Posterior vena cava (tissue), 2 donors: ENCODE data around the gene SUN2. TPM values are rescaled to one million over a fixed set of nuclear protein-coding genes. Genes with fewer than 3 reads are reported as not detected.
A peak's percentile ranks its signal among the peaks of the same experiment; 100 is the strongest.

Source experiments
- DNase-seq: peaks from one replicate; pipeline ENCODE4 v3.0.0-alpha.2; 2020; ENCODE audit warnings: low spot score
- intact Hi-C, 2 donors: fragments of 100-400 bp; cut with DNase I; formaldehyde crosslinking; loops; one replicate each; pipeline versions ENCODE4 v1.14.1 to v1.14.2; 2022 to 2023
- total RNA-seq, 2 donors: library from RNA; stranded (reverse); fragmentation: NEBNext Ultra II Directional; extraction: Animal tissue kit (Norgen Biotek cat#: 25700); gene quantifications; one replicate each; pipeline ENCODE4 v1.2.1, GENCODE V29; 2021
- donor health status: DM: yes; HTN: yes; CAD: no.
- donor health status: DM: yes; HTN: yes; CAD: no.

The SUN2 gene
- total RNA-seq, 2 donors from 2014 or later = 229 to 246 TPM

GRCh38 chr22:38758276-38758945 lies 2.6 kb upstream of the SUN2 start:
- intact Hi-C loops = no loop called here

GRCh38 chr22:38757464-38757757 lies 1.6 kb upstream of the SUN2 start:
- intact Hi-C loops = no loop called here
- no peak for DNase-seq

More at GRCh38 chr22:38758276-38758945, 2.6 kb upstream of the SUN2 start:
- no peak for DNase-seq

GRCh38 chr22:38756711-38757463 lies 1.1 kb upstream of the SUN2 start:
- DNase-seq = no peak

GRCh38 chr22:38755155-38755910 lies 465 bp downstream of the SUN2 start:
- intact Hi-C loops = no loop called here
- DNase-seq = peak; percentile 99

More at GRCh38 chr22:38756711-38757463, 1.1 kb upstream of the SUN2 start:
- intact Hi-C loops = no loop called here

GRCh38 chr22:38754751-38755154 lies 1.0 kb downstream of the SUN2 start:
- intact Hi-C loops = no loop called here
- DNase-seq = no peak

- intact Hi-C loops = no loop called here
These were observed 1.6 kb downstream of the SUN2 start for GRCh38 chr22:38753948-38754750.

GRCh38 chr22:38751422-38752346 lies 4.1 kb downstream of the SUN2 start:
- intact Hi-C loops = no loop called here
- peak; percentile 88 for DNase-seq

More at GRCh38 chr22:38753948-38754750, 1.6 kb downstream of the SUN2 start:
- peak; percentile 91 for DNase-seq

- DNase-seq = no peak
- intact Hi-C loops = no loop called here
These were observed 4.8 kb downstream of the SUN2 start for GRCh38 chr22:38751066-38751421.

- intact Hi-C loops = no loop called here
- DNase-seq = no peak
These were observed 5.2 kb downstream of the SUN2 start for GRCh38 chr22:38750638-38751037.

- intact Hi-C loops = no loop called here
- no peak for DNase-seq
These were observed 5.7 kb downstream of the SUN2 start for GRCh38 chr22:38750104-38750503.

- intact Hi-C loops = loop anchor here in 1 of 2 donors (1.0 kb wide), 1 partner anchor 31 kb away; no protein-coding TSS in a partner anchor
- DNase-seq = no peak
These were observed 7.2 kb downstream of the SUN2 start for GRCh38 chr22:38748487-38749136.

GRCh38 chr22:38745676-38746460 lies 9.9 kb downstream of the SUN2 start:
- intact Hi-C loops = no loop called here
- DNase-seq = no peak

- intact Hi-C loops = no loop called here
- no peak for DNase-seq
These were observed 10.8 kb downstream of the SUN2 start for GRCh38 chr22:38744981-38745380.

- DNase-seq = no peak
- intact Hi-C loops = no loop called here
These were observed 13.4 kb downstream of the SUN2 start for GRCh38 chr22:38742176-38742942.

- no peak for DNase-seq
- intact Hi-C loops = no loop called here
These were observed 14.2 kb downstream of the SUN2 start for GRCh38 chr22:38741576-38741975.

- intact Hi-C loops = no loop called here
- DNase-seq = no peak
These were observed 14.6 kb downstream of the SUN2 start for GRCh38 chr22:38741166-38741565.

- intact Hi-C loops = no loop called here
These were observed 15.0 kb downstream of the SUN2 start for GRCh38 chr22:38740754-38741153.

More at GRCh38 chr22:38740754-38741153, 15.0 kb downstream of the SUN2 start:
- no peak for DNase-seq
